Smooth muscle cell (in vitro differentiated cells): Measurements from ENCODE around the gene ZNF853. TPM values are rescaled to one million over a fixed set of nuclear protein-coding genes. Genes with fewer than 3 reads are reported as not detected.

Source experiments
- DNase-seq: peaks from one replicate; lab custom pipeline; 2025; ENCODE audit not compliant: unreplicated experiment; lab: John Stamatoyannopoulos, UW
- H2AFZ ChIP-seq: fragments of 200-600 bp; sonication (generic); 2 replicates; pipeline ENCODE4 v1.6.0; 2016; ENCODE audit warnings: antibody characterized with exemption, low read depth, mild to moderate bottlenecking
- H3F3A ChIP-seq: fragments of 200-600 bp; sonication (generic); 2 replicates; pipeline ENCODE4 v1.6.0; 2017; ENCODE audit warnings: antibody characterized with exemption, low read depth
- H3K27ac ChIP-seq: fragments of 200-600 bp; sonication (generic); 2 replicates; pipeline ENCODE4 v1.5.1; 2016; ENCODE audit warnings: low read depth, mild to moderate bottlenecking
- H3K27me3 ChIP-seq: fragments of 200-600 bp; sonication (generic); 2 replicates; pipeline ENCODE4 v1.6.1; 2016; ENCODE audit warnings: low read depth, mild to moderate bottlenecking
- H3K36me3 ChIP-seq: fragments of 200-600 bp; sonication (generic); 2 replicates; pipeline ENCODE4 v1.5.1; 2016; ENCODE audit warnings: low read depth
- H3K4me1 ChIP-seq: fragments of 200-600 bp; sonication (generic); 2 replicates; pipeline ENCODE4 v1.5.1; 2016; ENCODE audit warnings: low read depth
- H3K4me2 ChIP-seq: fragments of 200-600 bp; sonication (generic); 2 replicates; pipeline ENCODE4 v1.6.0; 2016; ENCODE audit warnings: mild to moderate bottlenecking
- H3K4me3 ChIP-seq: fragments of 200-600 bp; sonication (generic); 2 replicates; pipeline ENCODE4 v1.5.1; 2016; ENCODE audit warnings: mild to moderate bottlenecking
- H3K79me2 ChIP-seq: fragments of 200-600 bp; sonication (generic); 2 replicates; pipeline ENCODE4 v1.6.0; 2016; ENCODE audit warnings: low read depth, mild to moderate bottlenecking
- H3K9ac ChIP-seq: fragments of 200-600 bp; sonication (generic); 2 replicates; pipeline ENCODE4 v1.6.0; 2016; ENCODE audit warnings: low read depth
- H3K9me3 ChIP-seq: fragments of 200-600 bp; sonication (generic); replicated peaks from 2 replicates; pipeline ENCODE4 v1.5.1; 2016; ENCODE audit warnings: low read depth
- H4K20me1 ChIP-seq: fragments of 200-600 bp; sonication (generic); 2 replicates; pipeline ENCODE4 v1.6.0; 2016; ENCODE audit warnings: low read depth
- CTCF ChIP-seq: fragments of 200-600 bp; sonication (generic); IDR thresholded peaks from 2 replicates; pipeline ENCODE4 v1.5.1; 2017; ENCODE audit warnings: borderline replicate concordance, mild to moderate bottlenecking, antibody characterized with exemption; ENCODE audit not compliant: insufficient read depth, poor library complexity, severe bottlenecking
- WGBS: methylation state at CpG from one replicate; pipeline ENCODE4 v1.1.7; 2016; ENCODE audit warnings: low lambda C conversion rate; 5-methylcytosine and 5-hydroxymethylcytosine counted together
- polyA plus RNA-seq: library from polyadenylated mRNA; unstranded; fragments of >200 nt; fragmentation: Nextera tagmentation; extraction: Ambion mirVana; gene quantifications from 2 replicates; pipeline ENCODE4 v1.2.1, GENCODE V29; 2016
- total RNA-seq: library from RNA; depleted of rRNA; stranded (reverse); fragments of >200 nt; gene quantifications from 2 replicates; pipeline ENCODE4 v1.2.3, GENCODE V29; 2014

Gene ZNF853
- total and polyA plus RNA-seq, 2 experiments from 2014 or later, result 8.9 to 10.3 TPM

DNA sequence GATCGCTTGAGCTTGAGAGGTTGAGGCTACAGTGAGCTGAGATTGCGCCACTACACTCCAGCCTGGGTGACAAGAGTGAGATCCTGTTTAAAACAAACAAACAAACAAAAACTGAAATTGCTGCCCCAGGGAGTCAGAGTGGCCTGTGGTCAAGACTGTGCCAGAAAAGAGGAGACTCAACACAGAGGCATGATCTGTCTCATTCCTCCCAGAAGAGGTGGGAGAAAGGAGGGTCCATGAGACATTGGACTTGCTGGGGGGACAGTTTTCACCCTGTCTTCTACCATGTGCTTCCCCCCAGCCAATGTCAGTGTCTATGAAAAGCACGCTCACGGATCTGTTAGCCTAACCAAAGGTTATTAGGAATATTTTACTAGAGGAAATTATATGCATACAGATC, 3.2 kb downstream of the ZNF853 start:
- Histone ChIP-seq H3K4me3 (no peak overlapping the region), H3K9ac (no peak overlapping the region), H3K27ac (no peak overlapping the region), H3K4me2 (no peak overlapping the region), H3K4me1 (peaks cover 4% of the 10 kb centered on the region), H3K36me3 (no peaks in the 10 kb centered on the region), H3K27me3 (no peaks in the 10 kb centered on the region), H4K20me1 (no peaks in the 10 kb centered on the region), H2AFZ (no peak overlapping the region), H3F3A (peaks cover 5% of the 10 kb centered on the region), H3K9me3 (no peaks in the 10 kb centered on the region), H3K79me2 (no peaks in the 10 kb centered on the region)
- no peak for TF ChIP-seq CTCF
- DNase-seq, result no peak
- WGBS, result 96% methylated on average over 4 of the region's 4 CpGs

DNA sequence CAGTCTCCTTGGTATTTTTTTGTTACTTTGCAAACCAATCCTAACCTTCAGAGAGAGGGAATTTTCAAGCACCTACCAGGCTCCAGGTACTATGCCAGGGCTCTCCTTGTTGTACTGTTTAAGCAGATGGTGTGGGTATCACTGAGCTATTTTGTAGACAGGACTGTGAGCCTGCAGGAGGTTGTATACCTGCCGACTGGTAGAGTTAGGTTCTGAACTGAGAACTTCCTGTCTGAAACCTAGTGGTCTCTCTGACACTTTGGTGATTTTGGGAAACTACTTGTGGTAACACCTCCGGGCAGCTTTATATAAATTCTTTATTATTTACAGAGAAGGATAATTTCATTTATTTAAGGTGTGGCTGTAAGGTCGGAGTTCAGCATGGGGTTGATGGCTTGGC, 4.6 kb downstream of the ZNF853 start:
- 95% methylated on average over 3 of the region's 3 CpGs for WGBS

GRCh38 chr7:6621195-6622133, 6.1 kb downstream of the ZNF853 start:
- no peak overlapping the region for H3K4me3 ChIP-seq
- no peaks in the 10 kb centered on the region for H3K9me3 ChIP-seq
- no peaks in the 10 kb centered on the region for H3F3A ChIP-seq
- H3K36me3 ChIP-seq, result no peaks in the 10 kb centered on the region
- no peak for TF ChIP-seq CTCF
- H3K4me2 ChIP-seq, result no peak overlapping the region
- no peak overlapping the region for H2AFZ ChIP-seq
- H3K27me3 ChIP-seq, result no peaks in the 10 kb centered on the region
- H3K79me2 ChIP-seq, result no peaks in the 10 kb centered on the region
- 95% methylated on average over 20 of the region's 20 CpGs for WGBS
- DNase-seq, result no peak
- no peaks in the 10 kb centered on the region for H4K20me1 ChIP-seq
- H3K27ac ChIP-seq, result no peak overlapping the region
- H3K9ac ChIP-seq, result no peak overlapping the region
- no peaks in the 10 kb centered on the region for H3K4me1 ChIP-seq

More for the DNA sequence above, 4.6 kb downstream of the ZNF853 start:
- Histone ChIP-seq H4K20me1 (no peaks in the 10 kb centered on the region), H3K9me3 (no peaks in the 10 kb centered on the region), H3K4me3 (no peak overlapping the region), H3F3A (no peaks in the 10 kb centered on the region), H2AFZ (no peak overlapping the region), H3K4me2 (no peak overlapping the region), H3K27ac (no peak overlapping the region), H3K79me2 (no peaks in the 10 kb centered on the region), H3K27me3 (no peaks in the 10 kb centered on the region), H3K4me1 (peaks cover 2% of the 10 kb centered on the region), H3K9ac (no peak overlapping the region), H3K36me3 (no peaks in the 10 kb centered on the region)
- no peak for DNase-seq
- no peak for TF ChIP-seq CTCF
